Duodenal mucosa (tissue), 2 donors: ENCODE results near the gene WWTR1.

Source experiments
- H3K27ac ChIP-seq: one replicate; pipeline ENCODE4 v1.7.0; 2013; ENCODE audit warnings: low read depth, low read length
- H3K27me3 ChIP-seq, 2 donors: one replicate each; pipeline ENCODE4 v1.7.0; 2013; ENCODE audit warnings: low read length in 2 of 2, control low read depth in 1 of 2; ENCODE audit not compliant: insufficient read depth in 2 of 2, control insufficient read depth in 1 of 2
- H3K36me3 ChIP-seq, 2 donors: one replicate each; pipeline ENCODE4 v1.7.0; 2013; ENCODE audit warnings: low read length in 2 of 2, control low read depth in 1 of 2; ENCODE audit not compliant: insufficient read depth in 2 of 2, control insufficient read depth in 1 of 2
- H3K4me1 ChIP-seq, 2 donors: one replicate each; pipeline ENCODE4 v1.7.0; 2013; ENCODE audit warnings: low read length in 2 of 2, control low read depth in 1 of 2; ENCODE audit not compliant: insufficient read depth in 2 of 2, control insufficient read depth in 1 of 2
- H3K4me3 ChIP-seq, 2 donors: one replicate each; pipeline ENCODE4 v1.7.0; 2013; ENCODE audit warnings: low read length in 2 of 2, low read depth in 1 of 2
- H3K9ac ChIP-seq, 2 donors: one replicate each; pipeline ENCODE4 v1.7.0; 2013; ENCODE audit warnings: low read length in 2 of 2, low read depth in 1 of 2
- H3K9me3 ChIP-seq, 2 donors: one replicate each; pipeline ENCODE4 v1.7.0; 2013; ENCODE audit warnings: low read length in 2 of 2, control low read depth in 1 of 2; ENCODE audit not compliant: control insufficient read depth in 1 of 2

WWTR1 gene

GRCh38 chr3:149599236-149599635 is 58.6 kb downstream of the WWTR1 start:
- Histone ChIP-seq H3K27me3 (no peaks in the 10 kb centered on the region), H3K4me3 (no peak overlapping the region), H3K4me1 (peaks cover 0 to 6% of the 10 kb centered on the region in 2 donors), H3K9me3 (no peaks in the 10 kb centered on the region), H3K9ac (no peak overlapping the region), H3K27ac (no peak overlapping the region), H3K36me3 (no peaks in the 10 kb centered on the region)

- Histone ChIP-seq H3K9ac (no peak overlapping the region), H3K4me1 (peaks cover 0 to 6% of the 10 kb centered on the region in 2 donors), H3K27ac (no peak overlapping the region)
These were observed 61.6 kb downstream of the WWTR1 start for GRCh38 chr3:149596134-149596770.

GRCh38 chr3:149593418-149594160 is 64.2 kb downstream of the WWTR1 start:
- no peak overlapping the region for H3K4me3 ChIP-seq
- peaks cover 0 to 6% of the 10 kb centered on the region in 2 donors for H3K4me1 ChIP-seq
- no peak overlapping the region for H3K27ac ChIP-seq

More at GRCh38 chr3:149596134-149596770, 61.6 kb downstream of the WWTR1 start:
- Histone ChIP-seq H3K4me3 (no peak overlapping the region), H3K9me3 (no peaks in the 10 kb centered on the region), H3K27me3 (no peaks in the 10 kb centered on the region), H3K36me3 (no peaks in the 10 kb centered on the region)

GRCh38 chr3:149592758-149593240 is 65.0 kb downstream of the WWTR1 start:
- Histone ChIP-seq H3K9ac (no peak overlapping the region), H3K36me3 (no peaks in the 10 kb centered on the region), H3K4me3 (no peak overlapping the region), H3K27me3 (no peaks in the 10 kb centered on the region), H3K9me3 (no peaks in the 10 kb centered on the region), H3K27ac (no peak overlapping the region), H3K4me1 (peaks cover 0 to 6% of the 10 kb centered on the region in 2 donors)

More at GRCh38 chr3:149593418-149594160, 64.2 kb downstream of the WWTR1 start:
- H3K36me3 ChIP-seq: no peaks in the 10 kb centered on the region
- no peaks in the 10 kb centered on the region for H3K9me3 ChIP-seq
- no peak overlapping the region for H3K9ac ChIP-seq
- H3K27me3 ChIP-seq: no peaks in the 10 kb centered on the region

GRCh38 chr3:149590691-149591441 is 67.0 kb downstream of the WWTR1 start:
- no peaks in the 10 kb centered on the region for H3K4me1 ChIP-seq

GRCh38 chr3:149589332-149589731 is 68.5 kb downstream of the WWTR1 start:
- no peaks in the 10 kb centered on the region for H3K36me3 ChIP-seq
- H3K27ac ChIP-seq: no peak overlapping the region
- H3K27me3 ChIP-seq: no peaks in the 10 kb centered on the region
- H3K9ac ChIP-seq: no peak overlapping the region
- H3K9me3 ChIP-seq: no peaks in the 10 kb centered on the region
- no peaks in the 10 kb centered on the region for H3K4me1 ChIP-seq
- no peak overlapping the region for H3K4me3 ChIP-seq

More at GRCh38 chr3:149590691-149591441, 67.0 kb downstream of the WWTR1 start:
- Histone ChIP-seq H3K9ac (no peak overlapping the region), H3K4me3 (no peak overlapping the region), H3K27ac (no peak overlapping the region), H3K36me3 (no peaks in the 10 kb centered on the region), H3K27me3 (no peaks in the 10 kb centered on the region), H3K9me3 (no peaks in the 10 kb centered on the region)

GRCh38 chr3:149588909-149589308 is 68.9 kb downstream of the WWTR1 start:
- H3K9ac ChIP-seq: no peak overlapping the region

DNA sequence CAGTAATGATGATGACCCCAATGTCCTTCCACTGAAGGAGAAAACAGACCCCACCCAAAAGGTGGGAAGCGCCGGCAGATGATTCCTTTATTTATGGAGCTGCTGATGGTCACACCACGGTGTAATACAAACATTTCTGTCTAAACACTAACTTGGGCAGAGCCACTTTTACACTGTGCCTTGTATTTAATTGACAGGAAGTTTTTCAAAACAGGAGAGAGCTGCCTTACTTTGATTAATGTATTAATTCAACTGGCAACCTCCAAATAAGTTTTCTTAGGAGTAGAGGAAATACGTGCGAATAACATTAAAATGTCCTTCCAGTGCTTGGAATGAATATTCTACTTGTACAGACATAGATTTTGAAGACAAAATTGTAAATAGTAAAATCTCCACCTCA is 70.4 kb downstream of the WWTR1 start:
- peaks cover 0 to 2% of the 10 kb centered on the region in 2 donors for H3K4me1 ChIP-seq
- H3K27me3 ChIP-seq: no peaks in the 10 kb centered on the region
- no peaks in the 10 kb centered on the region for H3K9me3 ChIP-seq
- H3K36me3 ChIP-seq: no peaks in the 10 kb centered on the region
- H3K4me3 ChIP-seq: no peak overlapping the region
- H3K27ac ChIP-seq: no peak overlapping the region
- no peak overlapping the region for H3K9ac ChIP-seq

More at GRCh38 chr3:149588909-149589308, 68.9 kb downstream of the WWTR1 start:
- H3K36me3 ChIP-seq: no peaks in the 10 kb centered on the region
- H3K27me3 ChIP-seq: no peaks in the 10 kb centered on the region
- H3K9me3 ChIP-seq: no peaks in the 10 kb centered on the region
- no peak overlapping the region for H3K4me3 ChIP-seq
- no peak overlapping the region for H3K27ac ChIP-seq
- H3K4me1 ChIP-seq: no peaks in the 10 kb centered on the region

DNA sequence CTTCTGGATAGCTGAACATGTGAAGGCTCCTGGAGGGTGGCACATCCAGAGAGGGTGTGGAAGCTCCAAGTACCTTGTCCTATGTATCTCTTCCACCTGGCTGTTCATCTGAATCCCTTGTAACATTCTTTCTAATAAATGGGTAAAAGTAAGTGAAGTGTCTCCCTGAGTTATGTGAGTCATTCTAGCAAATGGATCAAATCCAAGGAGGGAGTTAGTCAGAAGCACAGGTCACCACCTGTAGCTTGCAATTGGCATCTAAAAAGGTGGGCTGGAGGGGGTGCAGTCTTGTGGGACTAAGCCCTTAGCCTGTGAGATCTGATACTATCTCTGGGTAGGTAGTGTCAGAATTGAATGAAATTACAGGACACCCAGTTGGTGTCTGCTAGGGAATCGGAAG is 71.0 kb downstream of the WWTR1 start:
- Histone ChIP-seq H3K9me3 (no peaks in the 10 kb centered on the region), H3K4me1 (peaks cover 4% of the 10 kb centered on the region in 2 donors), H3K27ac (no peak overlapping the region), H3K36me3 (no peaks in the 10 kb centered on the region), H3K9ac (no peak overlapping the region), H3K4me3 (no peak overlapping the region), H3K27me3 (no peaks in the 10 kb centered on the region)

DNA sequence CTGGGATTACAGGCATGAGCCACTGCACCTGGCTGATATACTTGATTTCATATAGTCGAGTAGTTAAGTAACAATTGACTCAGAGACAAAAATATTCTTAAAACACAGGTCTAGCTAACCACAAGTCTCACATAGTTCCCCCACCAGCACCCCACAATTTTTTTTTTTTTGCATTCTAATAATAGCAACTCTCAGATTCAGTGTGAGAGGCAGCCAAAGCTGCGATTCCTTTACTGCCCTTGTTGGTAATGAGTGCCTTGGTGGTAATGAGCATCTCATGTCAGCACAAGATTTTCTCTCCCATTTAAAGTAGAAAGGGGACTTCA is 72.5 kb downstream of the WWTR1 start:
- Histone ChIP-seq H3K27me3 (no peaks in the 10 kb centered on the region), H3K9ac (no peak overlapping the region), H3K9me3 (no peaks in the 10 kb centered on the region), H3K4me1 (peaks cover 9 to 15% of the 10 kb centered on the region in 2 donors), H3K36me3 (no peaks in the 10 kb centered on the region), H3K4me3 (no peak overlapping the region), H3K27ac (no peak overlapping the region)
